Upper lobe of right lung (tissue), 1 donor: ENCODE data around the gene CLIC5. TPM values are rescaled to one million over a fixed set of nuclear protein-coding genes. Genes with fewer than 3 reads are reported as not detected.
A peak's percentile ranks its signal among the peaks of the same experiment; 100 is the strongest.

Experiments
- ATAC-seq: fragments of 200-7000 bp; cut with Tn5 transposase; one replicate; pipeline ENCODE4 v1.9.1; 2020; ENCODE audit warnings: mild to moderate bottlenecking, moderate library complexity
- DNase-seq: peaks from one replicate; pipeline ENCODE4 v3.0.0-alpha.2; 2020
- H3K27ac ChIP-seq: fragments of 200-600 bp; one replicate; pipeline ENCODE4 v1.8.0; 2022
- H3K27me3 ChIP-seq: fragments of 200-600 bp; one replicate; pipeline ENCODE4 v1.8.0; 2022; ENCODE audit warnings: mild to moderate bottlenecking
- H3K36me3 ChIP-seq: fragments of 200-600 bp; one replicate; pipeline ENCODE4 v1.8.0; 2022
- H3K4me1 ChIP-seq: fragments of 200-600 bp; one replicate; pipeline ENCODE4 v1.8.0; 2022
- H3K4me3 ChIP-seq: fragments of 200-600 bp; one replicate; pipeline ENCODE4 v1.8.0; 2022; ENCODE audit warnings: mild to moderate bottlenecking
- H3K9me3 ChIP-seq: fragments of 200-600 bp; one replicate; pipeline ENCODE4 v1.8.0; 2022
- intact Hi-C: fragments of 100-400 bp; cut with DNase I; formaldehyde crosslinking; loops from one replicate; pipeline ENCODE4 v1.11.0; 2022
- total RNA-seq: library from RNA; stranded (reverse); fragmentation: NEBNext Ultra II Directional; extraction: Animal tissue kit (Norgen Biotek cat#: 25700); gene quantifications from one replicate; pipeline ENCODE4 v1.2.1, GENCODE V29; 2021
- TF ChIP-seq, protein P1 (sequence below): fragments of 200-600 bp; IDR thresholded peaks from one replicate; pipeline ENCODE4 v1.8.0; 2022; ENCODE audit warnings: antibody characterized with exemption
- donor health status: DM: no; HTN: yes; CAD: no; lungs with severe emphysema.

The CLIC5 gene
- total RNA-seq, 1 donor from 2014 or later: 131 TPM

DNA sequence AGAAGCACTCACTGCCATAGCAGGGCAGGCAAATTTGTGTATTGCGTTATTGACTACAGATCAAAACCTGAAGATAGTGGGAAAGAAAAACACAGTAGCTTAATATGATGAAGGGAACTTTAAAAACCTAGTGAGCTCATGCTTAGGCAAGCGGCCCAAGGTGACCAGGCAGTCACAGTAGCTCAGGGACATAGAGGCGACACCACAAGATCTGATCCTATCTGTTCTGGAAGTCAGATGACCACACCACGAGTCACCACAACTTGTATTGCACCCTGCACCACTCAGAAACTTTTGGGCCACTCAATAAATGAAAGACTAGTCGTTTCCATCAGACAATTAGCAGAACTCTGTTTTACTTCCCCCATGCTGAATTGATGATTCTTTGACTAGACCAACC is 4.9 kb downstream of the CLIC5 start:
- Histone ChIP-seq H3K27me3 (no peaks in the 10 kb centered on the region), H3K27ac (peak overlapping the region; percentile 24), H3K36me3 (no peaks in the 10 kb centered on the region), H3K4me3 (no peak overlapping the region), H3K4me1 (peaks cover 21% of the 10 kb centered on the region), H3K9me3 (no peaks in the 10 kb centered on the region)
- ATAC-seq (no peak), DNase-seq (no peak)
- intact Hi-C loops: no loop called here
- TF ChIP-seq, protein P1, sequence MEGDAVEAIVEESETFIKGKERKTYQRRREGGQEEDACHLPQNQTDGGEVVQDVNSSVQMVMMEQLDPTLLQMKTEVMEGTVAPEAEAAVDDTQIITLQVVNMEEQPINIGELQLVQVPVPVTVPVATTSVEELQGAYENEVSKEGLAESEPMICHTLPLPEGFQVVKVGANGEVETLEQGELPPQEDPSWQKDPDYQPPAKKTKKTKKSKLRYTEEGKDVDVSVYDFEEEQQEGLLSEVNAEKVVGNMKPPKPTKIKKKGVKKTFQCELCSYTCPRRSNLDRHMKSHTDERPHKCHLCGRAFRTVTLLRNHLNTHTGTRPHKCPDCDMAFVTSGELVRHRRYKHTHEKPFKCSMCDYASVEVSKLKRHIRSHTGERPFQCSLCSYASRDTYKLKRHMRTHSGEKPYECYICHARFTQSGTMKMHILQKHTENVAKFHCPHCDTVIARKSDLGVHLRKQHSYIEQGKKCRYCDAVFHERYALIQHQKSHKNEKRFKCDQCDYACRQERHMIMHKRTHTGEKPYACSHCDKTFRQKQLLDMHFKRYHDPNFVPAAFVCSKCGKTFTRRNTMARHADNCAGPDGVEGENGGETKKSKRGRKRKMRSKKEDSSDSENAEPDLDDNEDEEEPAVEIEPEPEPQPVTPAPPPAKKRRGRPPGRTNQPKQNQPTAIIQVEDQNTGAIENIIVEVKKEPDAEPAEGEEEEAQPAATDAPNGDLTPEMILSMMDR: no peak

DNA sequence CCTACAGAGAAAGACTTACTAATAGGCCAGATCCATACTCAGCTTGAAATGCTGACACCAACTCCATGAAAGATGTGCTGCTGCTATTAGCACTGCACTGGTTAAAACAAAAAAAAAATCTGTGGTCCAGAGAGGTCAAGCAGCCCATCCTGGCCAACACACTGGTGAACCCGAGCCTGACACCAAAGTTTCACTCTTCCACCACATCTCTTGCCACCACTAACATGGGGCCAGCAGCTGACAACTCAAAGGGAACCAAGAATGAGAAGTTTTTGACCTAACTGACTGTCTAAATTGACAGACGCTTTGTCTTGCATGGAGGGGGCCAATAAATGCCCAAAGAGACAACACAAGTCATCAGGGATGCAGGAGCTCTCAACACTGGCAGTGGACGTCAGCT is 5.4 kb downstream of the CLIC5 start:
- no peaks in the 10 kb centered on the region for H3K27me3 ChIP-seq
- H3K36me3 ChIP-seq: no peaks in the 10 kb centered on the region
- no peak for DNase-seq
- TF ChIP-seq, protein P1: no peak
- H3K4me3 ChIP-seq: no peak overlapping the region
- H3K4me1 ChIP-seq: peaks cover 17% of the 10 kb centered on the region
- H3K27ac ChIP-seq: no peak overlapping the region
- no peaks in the 10 kb centered on the region for H3K9me3 ChIP-seq
- intact Hi-C loops: no loop called here
- no peak for ATAC-seq

DNA sequence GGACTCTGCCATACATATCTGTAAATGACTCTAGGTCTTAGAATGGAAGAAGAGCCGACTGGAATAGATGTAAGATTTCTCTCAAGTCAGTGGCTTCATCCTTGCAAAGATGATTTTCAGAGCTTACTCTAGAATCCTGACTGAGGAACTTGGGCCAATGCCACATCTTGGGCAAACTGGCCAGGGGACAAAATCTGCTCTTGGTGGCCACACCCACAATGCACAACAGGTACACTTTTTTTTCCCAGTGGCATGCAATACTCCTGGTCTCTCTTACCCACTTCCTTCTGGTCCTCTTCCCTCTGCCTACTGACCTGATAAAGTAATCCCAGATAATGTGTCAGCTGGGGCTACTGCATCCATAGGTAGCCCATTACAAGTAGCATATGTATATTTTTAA is 13.4 kb downstream of the CLIC5 start:
- ATAC-seq (peak; percentile 24), DNase-seq (no peak)
- Histone ChIP-seq H3K9me3 (no peaks in the 10 kb centered on the region), H3K4me1 (no peaks in the 10 kb centered on the region), H3K36me3 (no peaks in the 10 kb centered on the region), H3K27ac (no peak overlapping the region), H3K4me3 (no peak overlapping the region), H3K27me3 (no peaks in the 10 kb centered on the region)
- TF ChIP-seq, protein P1: no peak
- intact Hi-C loops: no loop called here

DNA sequence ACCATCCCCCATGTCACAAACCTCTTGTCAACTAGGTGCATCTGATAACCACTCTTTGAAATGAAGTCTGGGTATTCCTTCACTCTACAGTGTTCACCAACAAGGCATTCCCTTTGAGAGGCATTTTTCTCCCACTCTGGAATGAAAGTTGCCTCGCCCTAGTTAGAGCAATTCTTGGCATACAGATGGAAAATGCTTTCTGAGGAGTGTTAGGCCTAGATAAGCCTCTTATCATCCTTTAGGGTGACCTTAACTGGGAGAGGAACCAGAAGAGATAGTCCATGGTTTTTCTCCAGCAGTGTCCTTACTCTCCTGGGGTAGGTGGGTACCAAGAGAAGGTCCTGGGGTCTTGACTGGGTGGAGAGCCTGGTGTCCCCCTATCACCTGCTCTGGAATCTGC is 14.8 kb downstream of the CLIC5 start:
- Histone ChIP-seq H3K36me3 (no peaks in the 10 kb centered on the region), H3K9me3 (no peaks in the 10 kb centered on the region), H3K27me3 (no peaks in the 10 kb centered on the region), H3K4me3 (no peak overlapping the region), H3K27ac (no peak overlapping the region), H3K4me1 (no peaks in the 10 kb centered on the region)
- ATAC-seq: peak; percentile 59
- TF ChIP-seq, protein P1: no peak
- intact Hi-C loops: no loop called here
- DNase-seq: no peak

DNA sequence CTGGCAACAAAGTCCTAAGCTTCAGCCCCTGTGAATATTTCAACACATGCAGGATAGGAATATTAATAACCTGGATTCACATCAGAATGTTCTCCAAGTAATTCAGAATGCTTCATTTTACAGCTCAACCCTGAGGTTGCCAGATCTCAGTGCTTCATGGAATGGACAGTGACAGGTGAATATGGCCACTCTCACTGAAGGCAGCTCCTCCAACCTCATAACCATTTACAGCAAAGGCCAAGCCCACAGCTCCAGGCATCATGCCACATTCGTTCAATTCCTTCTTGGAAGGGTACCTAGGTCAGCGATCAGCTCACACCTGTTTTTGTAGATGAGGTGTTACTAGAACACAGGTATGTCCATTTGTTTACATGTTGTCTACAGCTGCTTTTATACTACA is 17.1 kb downstream of the CLIC5 start:
- intact Hi-C loops: no loop called here
- H3K4me3 ChIP-seq: no peak overlapping the region
- H3K27me3 ChIP-seq: no peaks in the 10 kb centered on the region
- H3K4me1 ChIP-seq: no peaks in the 10 kb centered on the region
- ATAC-seq (no peak), DNase-seq (no peak)
- no peaks in the 10 kb centered on the region for H3K36me3 ChIP-seq
- peak overlapping the region; percentile 32 for H3K27ac ChIP-seq
- H3K9me3 ChIP-seq: no peaks in the 10 kb centered on the region
- TF ChIP-seq, protein P1: no peak

DNA sequence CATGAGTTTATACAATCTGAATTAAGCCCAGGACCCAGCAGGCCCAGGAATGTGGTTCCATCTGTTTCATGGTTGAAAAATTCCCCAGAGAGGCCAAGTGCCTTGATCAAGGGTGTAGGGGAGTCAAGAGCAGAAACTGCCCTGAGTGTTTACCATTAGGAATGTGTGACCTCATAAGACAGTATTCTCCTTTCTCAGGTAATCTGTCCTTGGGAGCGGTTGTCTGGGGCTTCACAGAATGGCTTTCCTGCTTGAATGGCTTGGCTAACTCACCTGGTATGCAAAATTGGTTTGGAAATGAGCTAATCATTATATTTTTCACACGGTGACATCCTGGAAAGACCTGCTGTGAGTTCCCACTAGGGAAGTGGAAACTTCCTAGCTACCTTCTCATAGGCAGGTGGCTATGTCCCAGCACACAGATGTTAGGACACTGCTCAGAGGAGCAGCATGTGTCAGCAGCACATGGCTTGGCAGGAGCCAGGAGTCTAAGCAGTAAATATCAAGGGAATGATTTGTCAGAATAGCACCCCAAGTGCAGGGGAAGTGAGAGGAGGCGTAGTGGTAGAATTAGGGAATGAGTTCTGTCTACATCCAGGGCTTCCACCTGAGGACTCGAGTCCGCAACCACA is 17.7 kb downstream of the CLIC5 start:
- peak; percentile 86 for ATAC-seq

More for the DNA sequence above, 17.7 kb downstream of the CLIC5 start:
- TF ChIP-seq, protein P1: no peak
- intact Hi-C loops: no loop called here
- DNase-seq: no peak
- H3K27ac ChIP-seq: peak overlapping the region; percentile 32
- H3K4me1 ChIP-seq: no peaks in the 10 kb centered on the region
- no peaks in the 10 kb centered on the region for H3K9me3 ChIP-seq
- H3K27me3 ChIP-seq: no peaks in the 10 kb centered on the region
- no peak overlapping the region for H3K4me3 ChIP-seq
- no peaks in the 10 kb centered on the region for H3K36me3 ChIP-seq
